ENCODE results near the gene SERPINA4.

The SERPINA4 gene

DNA sequence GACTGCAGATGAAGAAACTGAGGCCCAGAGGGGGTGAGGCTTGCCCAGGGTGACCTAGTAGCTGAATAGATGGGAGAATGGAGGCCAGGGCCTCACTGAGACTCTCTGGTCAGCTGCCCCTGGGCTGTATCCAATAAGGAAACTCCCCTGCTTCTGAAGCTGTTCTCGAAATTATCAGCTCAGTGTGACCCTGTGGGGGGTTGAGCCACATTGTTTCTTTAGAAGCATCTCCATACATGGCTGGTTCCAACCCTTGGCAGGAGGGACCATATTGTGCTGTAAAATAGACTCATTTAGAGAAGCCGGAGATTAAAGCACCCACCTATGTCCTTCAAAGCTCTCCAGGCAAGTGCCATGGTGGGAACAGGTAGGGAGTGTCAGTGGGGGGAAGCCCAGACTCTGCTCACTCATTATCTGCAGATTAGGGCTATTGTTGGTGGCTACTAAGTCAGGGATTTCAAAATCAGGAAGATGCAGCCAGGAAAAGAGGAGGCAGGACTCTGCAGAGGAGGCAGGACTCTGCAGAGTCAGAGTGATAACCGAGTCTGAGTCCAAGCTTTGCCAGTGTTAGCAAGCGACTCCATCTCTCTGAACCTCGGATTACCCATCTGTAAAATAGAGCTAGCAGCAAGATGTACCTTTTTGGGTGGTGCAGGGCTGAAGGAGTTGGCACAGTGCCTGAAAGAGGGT, 23.5 kb downstream of the SERPINA4 start:
- no peaks in the 10 kb centered on the region for H3K36me3 Mint-ChIP-seq
- H3K27ac Mint-ChIP-seq, result no peak overlapping the region
- no peaks in the 10 kb centered on the region for H3K9me3 Mint-ChIP-seq (ENCODE audit: low read depth)
- no peaks in the 10 kb centered on the region for H3K4me1 Mint-ChIP-seq (ENCODE audit: low read depth)
- no peak overlapping the region for H3K4me3 Mint-ChIP-seq
- H3K27me3 Mint-ChIP-seq, result peaks cover 3% of the 10 kb centered on the region

DNA sequence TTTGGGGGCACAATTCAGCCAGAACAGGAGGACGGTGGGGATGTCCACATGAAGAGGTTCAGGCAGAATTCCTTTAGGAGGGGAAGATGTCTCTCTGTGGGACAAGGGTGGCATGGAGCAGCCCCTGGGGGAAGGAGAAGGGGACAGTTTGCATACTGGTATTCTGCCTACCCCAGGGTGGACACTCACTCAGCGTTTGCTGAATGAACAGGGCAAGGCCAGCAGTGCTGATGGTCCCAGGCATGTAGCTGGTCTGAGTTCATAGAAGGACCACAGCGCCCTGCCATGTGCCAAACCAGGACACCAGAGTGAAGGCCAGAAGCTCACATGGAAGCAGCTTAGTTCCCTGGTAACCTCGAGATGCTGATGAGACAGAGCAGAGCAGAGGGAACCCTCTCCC, 25.4 kb downstream of the SERPINA4 start:
- H3K9me3 Mint-ChIP-seq (ENCODE audit: low read depth), result no peaks in the 10 kb centered on the region
- H3K4me3 Mint-ChIP-seq, result no peak overlapping the region
- H3K36me3 Mint-ChIP-seq, result no peaks in the 10 kb centered on the region
- H3K4me1 Mint-ChIP-seq (ENCODE audit: low read depth), result no peaks in the 10 kb centered on the region
- no peak overlapping the region for H3K27ac Mint-ChIP-seq
- no peaks in the 10 kb centered on the region for H3K27me3 Mint-ChIP-seq

DNA sequence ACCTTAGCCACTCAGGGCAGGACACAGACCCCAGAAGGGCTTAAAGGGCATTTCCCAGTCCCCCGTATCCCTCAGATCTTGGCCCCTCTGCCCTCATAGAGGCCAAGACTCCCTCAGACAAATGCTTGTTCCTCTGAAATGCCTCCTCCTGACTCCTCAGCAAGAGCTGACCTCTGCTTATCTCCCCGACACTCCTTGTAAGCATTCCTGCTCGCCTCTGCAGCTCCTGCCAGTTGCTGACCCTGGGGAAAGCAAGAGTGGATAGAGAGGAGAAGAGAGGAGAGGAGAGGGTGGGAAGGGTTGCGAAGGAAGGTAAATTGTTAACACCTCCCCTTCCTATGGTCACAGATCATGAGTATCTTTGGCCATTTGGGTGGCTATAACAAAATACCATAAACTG, 27.1 kb downstream of the SERPINA4 start:
- Mint-ChIP-seq H3K27ac (no peak overlapping the region), H3K4me1 (ENCODE audit: low read depth) (no peaks in the 10 kb centered on the region), H3K27me3 (no peaks in the 10 kb centered on the region), H3K4me3 (no peak overlapping the region), H3K36me3 (no peaks in the 10 kb centered on the region), H3K9me3 (ENCODE audit: low read depth) (no peaks in the 10 kb centered on the region)

DNA sequence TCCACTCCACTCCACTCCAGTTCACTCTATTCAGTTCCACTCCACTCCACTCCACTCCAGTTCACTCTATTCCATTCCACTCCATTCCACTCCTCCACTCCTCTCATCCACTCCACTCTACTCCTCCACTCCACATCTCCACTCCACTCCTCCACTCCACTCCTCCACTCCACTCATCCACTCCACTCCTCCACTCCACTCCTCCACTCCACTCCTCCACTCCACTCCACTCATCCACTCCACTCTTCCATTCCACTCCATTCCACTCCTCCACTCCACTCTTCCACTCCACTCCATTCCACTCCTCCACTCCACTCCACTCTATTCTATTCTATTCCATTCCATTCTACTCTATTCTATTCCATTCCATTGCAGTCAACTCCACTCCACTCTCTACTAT, 29.8 kb downstream of the SERPINA4 start:
- Mint-ChIP-seq H3K27me3 (peaks cover under 1% of the 10 kb centered on the region), H3K4me3 (no peak overlapping the region), H3K36me3 (no peaks in the 10 kb centered on the region), H3K27ac (no peak overlapping the region), H3K9me3 (ENCODE audit: low read depth) (no peaks in the 10 kb centered on the region), H3K4me1 (ENCODE audit: low read depth) (no peaks in the 10 kb centered on the region)

DNA sequence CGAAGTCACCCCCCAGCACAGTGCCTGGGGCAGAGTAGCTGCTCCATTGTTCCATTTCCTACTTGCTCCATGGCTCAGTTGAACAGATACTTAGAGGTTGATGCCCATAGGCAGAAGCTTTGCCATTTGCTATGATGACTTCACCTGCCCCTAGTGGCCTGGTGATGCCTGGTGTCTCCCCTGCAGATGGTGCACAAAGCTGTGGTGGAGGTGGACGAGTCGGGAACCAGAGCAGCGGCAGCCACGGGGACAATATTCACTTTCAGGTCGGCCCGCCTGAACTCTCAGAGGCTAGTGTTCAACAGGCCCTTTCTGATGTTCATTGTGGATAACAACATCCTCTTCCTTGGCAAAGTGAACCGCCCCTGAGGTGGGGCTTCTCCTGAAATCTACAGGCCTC, 30.6 kb downstream of the SERPINA4 start:
- no peak overlapping the region for H3K27ac Mint-ChIP-seq
- no peaks in the 10 kb centered on the region for H3K9me3 Mint-ChIP-seq (ENCODE audit: low read depth)
- H3K27me3 Mint-ChIP-seq, result peaks cover 2% of the 10 kb centered on the region
- no peaks in the 10 kb centered on the region for H3K4me1 Mint-ChIP-seq (ENCODE audit: low read depth)
- H3K4me3 Mint-ChIP-seq, result no peak overlapping the region
- no peaks in the 10 kb centered on the region for H3K36me3 Mint-ChIP-seq

DNA sequence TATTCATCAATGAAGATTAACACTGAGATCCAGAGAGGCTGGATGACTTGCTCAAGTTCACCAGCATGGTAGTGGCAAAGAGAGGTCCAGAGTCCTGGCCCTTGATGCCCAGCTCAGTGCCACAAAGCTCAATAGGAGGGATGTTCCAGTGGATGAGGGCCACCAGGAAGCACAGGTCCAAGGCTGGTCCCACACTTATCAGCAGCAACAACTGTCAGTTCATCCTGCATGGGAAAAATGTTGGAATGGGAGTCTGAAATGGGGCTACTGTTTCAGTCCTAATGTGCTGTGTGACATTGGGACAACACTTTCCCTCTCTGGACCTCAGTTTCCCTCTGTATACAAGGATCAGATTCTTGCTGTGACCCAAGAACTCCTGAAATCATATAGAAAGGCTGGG, 31.2 kb downstream of the SERPINA4 start:
- Mint-ChIP-seq H3K4me3 (no peak overlapping the region), H3K27me3 (peaks cover 2% of the 10 kb centered on the region), H3K9me3 (ENCODE audit: low read depth) (no peaks in the 10 kb centered on the region), H3K27ac (no peak overlapping the region), H3K36me3 (no peaks in the 10 kb centered on the region), H3K4me1 (ENCODE audit: low read depth) (no peaks in the 10 kb centered on the region)

DNA sequence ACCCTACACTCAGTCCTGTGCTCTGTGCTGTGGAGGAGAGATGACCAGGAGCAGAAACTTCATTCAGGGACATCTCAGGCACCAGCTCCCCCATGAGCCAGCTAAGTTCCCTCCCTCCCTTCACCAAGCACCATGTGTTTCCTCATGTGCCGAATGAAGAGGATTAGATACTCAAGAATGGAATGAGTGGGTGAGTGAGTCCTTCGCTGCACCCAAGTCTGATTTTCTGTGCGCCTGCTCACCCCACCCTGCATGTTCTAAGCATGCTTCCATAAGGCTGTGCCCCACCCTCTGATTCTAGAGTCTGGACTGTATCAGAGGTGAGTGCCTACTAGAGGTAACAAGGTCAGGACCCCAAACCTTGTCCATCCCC, 32.1 kb downstream of the SERPINA4 start:
- H3K9me3 Mint-ChIP-seq (ENCODE audit: low read depth), result no peaks in the 10 kb centered on the region
- H3K27ac Mint-ChIP-seq, result no peak overlapping the region
- no peak overlapping the region for H3K4me3 Mint-ChIP-seq
- no peaks in the 10 kb centered on the region for H3K36me3 Mint-ChIP-seq
- H3K27me3 Mint-ChIP-seq, result peaks cover 2% of the 10 kb centered on the region
- H3K4me1 Mint-ChIP-seq (ENCODE audit: low read depth), result no peaks in the 10 kb centered on the region

DNA sequence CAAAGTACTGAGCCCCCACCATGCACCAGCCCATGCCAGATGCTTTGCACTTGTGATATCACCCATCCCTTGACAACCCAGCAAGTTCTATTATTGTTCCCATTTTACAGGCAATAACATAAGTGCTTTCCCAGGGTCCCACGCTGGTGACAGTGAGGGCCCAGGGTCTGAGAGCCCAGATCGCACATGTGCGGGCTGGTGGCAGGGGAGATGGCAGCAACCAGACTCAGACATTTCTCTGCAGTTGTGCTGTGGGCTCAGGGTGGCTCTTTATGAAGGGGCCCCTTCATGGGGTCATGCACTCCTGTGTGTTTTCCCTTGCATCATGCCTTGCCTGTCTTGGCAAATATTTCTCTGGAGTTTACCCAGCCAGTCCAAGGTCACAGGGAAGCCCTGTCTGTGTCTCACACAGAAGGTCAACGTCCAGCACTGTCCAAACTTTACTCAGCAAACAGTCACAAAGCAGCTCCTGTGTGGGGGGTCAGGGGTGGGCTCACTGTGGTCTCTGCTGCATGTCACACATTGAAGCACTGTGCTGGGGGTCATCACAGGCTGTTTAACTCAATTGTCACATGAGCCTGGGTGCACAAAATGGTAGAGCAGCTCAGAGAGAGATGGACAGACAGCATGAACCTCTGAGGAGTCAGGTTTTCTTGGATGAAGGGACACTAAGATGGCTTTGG, 32.6 kb downstream of the SERPINA4 start:
- peaks cover 2% of the 10 kb centered on the region for H3K27me3 Mint-ChIP-seq
- no peaks in the 10 kb centered on the region for H3K36me3 Mint-ChIP-seq
- no peak overlapping the region for H3K4me3 Mint-ChIP-seq
- H3K27ac Mint-ChIP-seq, result no peak overlapping the region
- H3K4me1 Mint-ChIP-seq (ENCODE audit: low read depth), result no peaks in the 10 kb centered on the region
- H3K9me3 Mint-ChIP-seq (ENCODE audit: low read depth), result no peaks in the 10 kb centered on the region

DNA sequence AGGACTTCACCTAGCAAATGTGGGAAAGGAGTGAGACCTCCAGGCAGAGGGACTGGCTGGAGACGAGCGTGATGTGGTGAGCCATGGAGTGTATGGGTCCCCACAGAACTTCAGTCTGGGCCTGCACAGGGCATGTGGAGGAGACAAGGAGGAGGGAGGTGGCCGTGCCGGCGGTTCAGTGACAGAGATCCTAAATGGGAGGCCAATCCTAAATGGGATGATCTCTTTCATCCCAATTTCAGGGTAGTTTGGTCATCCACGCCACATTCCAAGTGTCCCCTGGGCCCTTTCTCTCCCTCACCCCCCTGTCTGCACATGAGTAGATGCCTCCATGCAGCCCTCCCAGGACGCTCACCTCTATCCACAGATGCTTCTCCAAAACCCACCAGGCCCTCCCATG, 33.2 kb downstream of the SERPINA4 start:
- Mint-ChIP-seq H3K4me3 (no peak overlapping the region), H3K36me3 (no peaks in the 10 kb centered on the region), H3K27me3 (peaks cover 2% of the 10 kb centered on the region), H3K4me1 (ENCODE audit: low read depth) (no peaks in the 10 kb centered on the region), H3K27ac (no peak overlapping the region), H3K9me3 (ENCODE audit: low read depth) (no peaks in the 10 kb centered on the region)

DNA sequence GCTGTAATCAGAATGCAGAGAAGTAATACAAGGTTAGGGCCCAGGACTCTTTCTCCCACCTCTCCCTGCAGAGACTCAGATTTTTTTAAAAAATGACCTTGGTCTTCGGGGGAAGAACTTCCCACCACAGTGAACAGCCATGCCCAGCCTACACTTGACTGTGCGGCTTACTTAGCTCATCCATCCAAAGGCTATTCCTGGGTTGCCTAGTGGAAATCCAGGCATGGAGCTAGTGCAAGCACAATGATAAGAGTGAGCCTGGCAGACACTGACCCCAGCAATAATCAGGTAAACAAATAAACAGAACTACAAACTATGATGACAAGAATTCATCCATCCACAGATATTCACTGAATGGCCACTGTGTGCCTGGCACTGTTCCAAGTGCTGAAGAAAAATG, 34.7 kb downstream of the SERPINA4 start:
- no peaks in the 10 kb centered on the region for H3K36me3 Mint-ChIP-seq
- no peaks in the 10 kb centered on the region for H3K9me3 Mint-ChIP-seq (ENCODE audit: low read depth)
- no peaks in the 10 kb centered on the region for H3K4me1 Mint-ChIP-seq (ENCODE audit: low read depth)
- no peak overlapping the region for H3K27ac Mint-ChIP-seq
- no peak overlapping the region for H3K4me3 Mint-ChIP-seq
- peaks cover 2% of the 10 kb centered on the region for H3K27me3 Mint-ChIP-seq

DNA sequence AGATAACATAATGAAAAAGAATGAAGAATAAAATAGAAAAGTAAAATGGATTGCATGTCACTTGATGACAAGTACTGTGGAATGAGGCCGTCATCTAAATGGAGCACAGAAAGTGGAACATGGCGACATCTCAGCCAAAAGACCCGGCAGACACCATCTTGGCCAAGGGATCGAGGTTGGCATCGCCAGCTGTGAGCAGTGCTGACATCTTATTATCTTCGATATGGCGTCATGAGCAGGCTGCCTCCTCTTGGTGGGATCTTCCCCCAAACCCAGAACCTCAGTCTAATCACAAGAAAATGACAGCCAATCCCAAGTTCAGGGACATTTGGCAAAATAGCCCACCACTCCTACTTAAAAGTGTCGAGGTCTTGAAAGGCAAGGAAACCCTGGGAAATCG, 35.1 kb downstream of the SERPINA4 start:
- H3K4me1 Mint-ChIP-seq (ENCODE audit: low read depth), result no peaks in the 10 kb centered on the region
- no peak overlapping the region for H3K4me3 Mint-ChIP-seq
- no peak overlapping the region for H3K27ac Mint-ChIP-seq
- no peaks in the 10 kb centered on the region for H3K36me3 Mint-ChIP-seq
- H3K27me3 Mint-ChIP-seq, result peaks cover 2% of the 10 kb centered on the region
- H3K9me3 Mint-ChIP-seq (ENCODE audit: low read depth), result no peaks in the 10 kb centered on the region

DNA sequence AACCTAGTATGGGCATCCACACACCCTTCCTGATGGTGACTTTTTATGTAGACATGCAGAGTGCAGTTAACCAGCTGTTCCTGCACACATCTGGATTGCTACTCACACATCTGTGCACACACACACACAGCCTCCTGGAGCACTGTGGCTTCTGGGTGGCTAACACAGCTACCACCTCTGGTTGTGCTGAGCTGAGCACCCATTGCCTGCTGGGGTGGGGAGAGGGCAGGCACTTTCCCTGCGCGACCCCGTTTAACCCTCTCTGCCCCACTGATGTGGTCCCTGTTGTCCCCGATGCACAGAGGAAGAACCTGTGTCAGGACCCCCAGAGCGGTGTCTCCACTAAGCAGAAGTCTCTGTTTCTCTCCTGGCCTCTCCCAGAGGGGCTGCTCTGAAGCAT, 36.5 kb downstream of the SERPINA4 start:
- Mint-ChIP-seq H3K27me3 (peaks cover 2% of the 10 kb centered on the region), H3K4me1 (ENCODE audit: low read depth) (no peaks in the 10 kb centered on the region), H3K9me3 (ENCODE audit: low read depth) (no peaks in the 10 kb centered on the region), H3K27ac (no peak overlapping the region), H3K36me3 (no peaks in the 10 kb centered on the region), H3K4me3 (no peak overlapping the region)

DNA sequence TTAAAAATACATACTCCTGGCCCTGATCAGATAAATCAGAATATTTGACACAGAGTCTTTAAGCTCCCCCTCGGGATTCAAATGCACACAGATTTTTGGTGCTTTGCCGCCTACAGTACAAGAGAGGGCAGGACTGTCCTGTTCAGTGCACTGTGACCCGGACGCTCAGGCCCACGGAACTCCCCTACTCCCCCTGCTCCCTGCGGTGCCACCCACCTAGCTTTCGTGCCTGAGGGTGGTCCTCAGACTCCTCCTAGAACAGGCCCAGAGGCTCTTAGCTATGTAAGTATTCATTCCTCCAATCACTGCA, 37.2 kb downstream of the SERPINA4 start:
- Mint-ChIP-seq H3K27ac (no peak overlapping the region), H3K36me3 (no peaks in the 10 kb centered on the region), H3K4me3 (no peak overlapping the region), H3K9me3 (ENCODE audit: low read depth) (no peaks in the 10 kb centered on the region), H3K27me3 (peaks cover 2% of the 10 kb centered on the region), H3K4me1 (ENCODE audit: low read depth) (no peaks in the 10 kb centered on the region)

DNA sequence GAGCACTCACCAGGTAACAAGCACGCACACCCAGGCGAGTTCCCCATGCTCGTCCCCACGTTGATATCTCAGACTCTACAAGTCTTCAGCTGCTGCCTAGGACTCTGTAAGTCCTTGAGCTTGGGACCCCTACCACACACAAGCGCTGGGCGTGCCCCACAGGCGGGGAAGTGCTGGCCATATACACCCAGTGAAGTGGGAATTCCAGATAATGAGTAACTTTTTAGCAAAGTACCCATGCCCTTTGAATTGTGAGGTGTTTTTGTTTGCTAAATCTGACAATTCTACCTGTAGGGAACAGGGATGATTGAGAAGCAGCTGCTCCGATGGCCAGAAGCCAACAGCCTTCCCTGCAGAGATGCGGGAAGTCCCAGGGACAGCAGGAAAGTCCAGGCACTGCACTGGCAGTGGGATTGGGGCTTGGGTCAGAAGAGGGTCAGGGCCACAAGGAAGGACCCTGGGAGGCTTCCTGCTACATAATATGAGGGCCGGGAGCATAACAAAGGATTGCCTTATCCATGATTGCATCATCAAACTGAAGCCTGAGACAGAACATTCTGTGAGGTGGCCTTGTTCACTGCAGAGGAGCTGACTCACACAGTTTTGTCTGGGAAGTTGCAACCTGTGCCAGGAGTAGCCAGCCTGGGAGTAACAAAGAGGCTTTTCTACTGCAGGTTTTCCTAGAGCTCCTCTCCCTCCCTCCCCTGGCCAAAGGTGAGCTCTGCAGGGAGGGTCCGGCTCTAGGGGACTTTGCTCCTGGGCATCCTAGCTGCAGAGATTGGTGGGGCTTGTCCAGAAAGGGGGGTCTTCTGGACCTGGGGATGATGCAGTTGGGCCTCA, 37.8 kb downstream of the SERPINA4 start:
- no peaks in the 10 kb centered on the region for H3K4me1 Mint-ChIP-seq (ENCODE audit: low read depth)
- H3K9me3 Mint-ChIP-seq (ENCODE audit: low read depth), result no peaks in the 10 kb centered on the region
- H3K27ac Mint-ChIP-seq, result no peak overlapping the region
- no peak overlapping the region for H3K4me3 Mint-ChIP-seq
- no peaks in the 10 kb centered on the region for H3K36me3 Mint-ChIP-seq
- H3K27me3 Mint-ChIP-seq, result peaks cover 2% of the 10 kb centered on the region

DNA sequence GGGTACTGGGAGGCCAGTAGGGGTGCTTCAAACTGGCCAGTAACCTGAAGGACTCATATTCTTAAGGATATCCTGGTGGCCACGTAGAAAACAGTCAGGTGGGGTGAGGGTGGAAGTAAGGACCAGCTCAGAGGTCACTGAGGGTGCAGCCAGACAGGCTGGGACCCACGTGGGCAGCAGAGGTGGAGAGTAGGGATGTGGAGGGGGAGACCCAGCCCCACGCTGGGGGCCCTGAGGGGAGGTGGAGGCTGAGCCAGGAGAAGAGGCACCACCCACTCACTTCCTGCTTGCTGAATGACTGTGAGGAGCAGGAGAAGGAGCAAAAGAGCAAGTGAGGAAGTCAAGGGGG, 38.4 kb downstream of the SERPINA4 start:
- peaks cover 2% of the 10 kb centered on the region for H3K27me3 Mint-ChIP-seq
- H3K27ac Mint-ChIP-seq, result no peak overlapping the region
- H3K4me3 Mint-ChIP-seq, result no peak overlapping the region
- no peaks in the 10 kb centered on the region for H3K4me1 Mint-ChIP-seq (ENCODE audit: low read depth)
- no peaks in the 10 kb centered on the region for H3K9me3 Mint-ChIP-seq (ENCODE audit: low read depth)
- no peaks in the 10 kb centered on the region for H3K36me3 Mint-ChIP-seq
